Left lung (tissue), 10 donors: ENCODE results near the gene AKAP11. TPM values are rescaled to one million over a fixed set of nuclear protein-coding genes. Genes with fewer than 3 reads are reported as not detected.

ENCODE experiments used
- ATAC-seq: fragments of 200-7000 bp; cut with Tn5 transposase; one replicate; pipeline ENCODE4 v1.9.1; 2020; ENCODE audit warnings: moderate library complexity
- DNase-seq, 4 donors: peaks; one replicate each; pipeline ENCODE4 v3.0.0-alpha.2; 2013 to 2020
- H3K27ac ChIP-seq, 2 donors: fragments of 200-600 bp; sonication (generic) in 1 of 2; one replicate each; pipeline versions ENCODE4 v1.5.0 to v1.8.0; 2020 to 2021
- H3K27me3 ChIP-seq, 2 donors: fragments of 200-600 bp; sonication (generic) in 1 of 2; one replicate each; pipeline versions ENCODE4 v1.5.0 to v1.8.0; 2020 to 2021
- H3K36me3 ChIP-seq, 2 donors: fragments of 200-600 bp; sonication (generic) in 1 of 2; one replicate each; pipeline versions ENCODE4 v1.5.0 to v1.8.0; 2020 to 2021
- H3K4me1 ChIP-seq, 2 donors: fragments of 200-600 bp; one replicate each; pipeline ENCODE4 v1.8.0; 2021
- H3K4me3 ChIP-seq, 2 donors: fragments of 200-600 bp; sonication (generic) in 1 of 2; one replicate each; pipeline versions ENCODE4 v1.5.0 to v1.8.0; 2020 to 2021; ENCODE audit warnings: mild to moderate bottlenecking in 1 of 2
- H3K9me3 ChIP-seq, 2 donors: fragments of 200-600 bp; sonication (generic) in 1 of 2; one replicate each; pipeline versions ENCODE4 v1.5.0 to v1.8.0; 2020 to 2021
- CTCF ChIP-seq, 2 donors: fragments of 200-600 bp; sonication (generic) in 1 of 2; IDR thresholded peaks; one replicate each; pipeline versions ENCODE4 v1.5.0 to v1.8.0; 2021; ENCODE audit warnings: antibody characterized with exemption in 2 of 2
- intact Hi-C, 2 donors: fragments of 100-400 bp; cut with DNase I; formaldehyde crosslinking; loops; one replicate each; pipeline versions ENCODE4 v1.11.2 to v1.14.2; 2022
- polyA plus RNA-seq, 6 donors: library from polyadenylated mRNA; unstranded; fragments of 120-200 nt; gene quantifications; one replicate each; pipeline ENCODE4 v1.2.1, GENCODE V29; 2013; ENCODE audit not compliant: insufficient read length in 6 of 6
- total RNA-seq, 2 donors: library from RNA; stranded (reverse); fragmentation: NEBNext Ultra II Directional; extraction: Animal tissue kit (Norgen Biotek cat#: 25700); gene quantifications; one replicate each; pipeline ENCODE4 v1.2.1, GENCODE V29; 2021
- donor health status: DM: no; HTN: yes; CAD: no.
- donor health status: DM: no; HTN: no; CAD: no.

The AKAP11 gene
- total and polyA plus RNA-seq, 8 donors, result 30.3 to 47.1 (median 41.9) TPM

GRCh38 chr13:42328672-42329071, 56.7 kb downstream of the AKAP11 start:
- Histone ChIP-seq H3K27me3 (no peaks in the 10 kb centered on the region), H3K9me3 (no peaks in the 10 kb centered on the region), H3K4me3 (no peak overlapping the region), H3K27ac (no peak overlapping the region), H3K36me3 (no peaks in the 10 kb centered on the region), H3K4me1 (no peaks in the 10 kb centered on the region)
- TF ChIP-seq CTCF (IDR thresholded peaks at IDR 0.05), result no peak
- ATAC-seq (no peak), DNase-seq (no peak)
- intact Hi-C loops, result no loop called here

DNA sequence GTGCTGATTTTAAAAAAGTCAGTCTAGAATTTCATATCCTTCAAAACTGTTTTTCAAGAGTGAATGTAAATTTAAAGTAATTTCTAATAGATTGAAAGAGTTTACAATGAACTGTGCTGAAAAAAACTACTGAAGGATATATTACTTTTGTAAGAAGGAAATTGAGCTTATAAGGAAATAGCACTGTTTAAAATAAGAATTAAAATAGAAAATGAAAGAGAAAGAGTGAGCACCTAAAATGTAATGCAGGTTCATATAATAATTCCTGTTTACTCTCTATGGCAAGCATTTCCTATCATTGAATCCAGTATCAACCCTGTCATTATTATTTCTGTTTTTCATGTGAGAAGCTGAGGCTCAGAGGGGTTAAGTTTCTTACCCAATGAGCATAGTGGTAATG, 57.3 kb downstream of the AKAP11 start:
- no peak for ATAC-seq
- no peaks in the 10 kb centered on the region for H3K36me3 ChIP-seq

DNA sequence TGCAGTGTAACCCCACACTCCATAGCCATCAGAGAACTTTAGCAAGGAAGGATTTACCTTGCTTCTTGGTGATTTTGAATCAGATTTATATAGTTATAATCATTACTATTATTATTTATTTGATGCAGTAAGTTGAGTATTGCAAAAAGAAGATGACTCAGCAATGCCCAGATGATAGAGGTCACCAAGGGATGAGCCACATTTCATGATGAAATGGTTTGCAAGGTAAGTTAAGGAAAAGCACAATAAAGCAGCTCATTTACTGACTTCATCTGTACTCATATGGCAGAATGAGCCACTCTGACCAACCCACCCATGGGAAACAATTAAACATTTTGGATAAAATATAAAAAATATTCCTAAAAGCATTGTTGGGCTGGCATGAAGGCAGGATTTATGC, 59.1 kb downstream of the AKAP11 start:
- no peak for ATAC-seq
- intact Hi-C loops, result no loop called here

More for the DNA sequence above, 57.3 kb downstream of the AKAP11 start:
- H3K27ac ChIP-seq, result no peak overlapping the region
- TF ChIP-seq CTCF (IDR thresholded peaks at IDR 0.05), result no peak
- DNase-seq, result no peak
- H3K9me3 ChIP-seq, result no peaks in the 10 kb centered on the region
- intact Hi-C loops, result no loop called here
- H3K4me1 ChIP-seq, result no peaks in the 10 kb centered on the region
- no peaks in the 10 kb centered on the region for H3K27me3 ChIP-seq
- no peak overlapping the region for H3K4me3 ChIP-seq

GRCh38 chr13:42333613-42334328, 61.8 kb downstream of the AKAP11 start:
- peak in 1 of 2 donors; percentile 20 for TF ChIP-seq CTCF (IDR thresholded peaks at IDR 0.05)
- no peaks in the 10 kb centered on the region for H3K36me3 ChIP-seq
- no peaks in the 10 kb centered on the region for H3K4me1 ChIP-seq
- H3K27ac ChIP-seq, result no peak overlapping the region
- DNase-seq (peak in 2 of 4 donors; percentile 22 to 37), ATAC-seq (peak; percentile 62)
- no peaks in the 10 kb centered on the region for H3K9me3 ChIP-seq
- no peaks in the 10 kb centered on the region for H3K27me3 ChIP-seq
- intact Hi-C loops, result no loop called here
- no peak overlapping the region for H3K4me3 ChIP-seq

More for the DNA sequence above, 59.1 kb downstream of the AKAP11 start:
- TF ChIP-seq CTCF (IDR thresholded peaks at IDR 0.05), result no peak
- no peaks in the 10 kb centered on the region for H3K27me3 ChIP-seq
- no peaks in the 10 kb centered on the region for H3K9me3 ChIP-seq
- no peak for DNase-seq
- no peak overlapping the region for H3K4me3 ChIP-seq
- H3K27ac ChIP-seq, result no peak overlapping the region
- no peaks in the 10 kb centered on the region for H3K4me1 ChIP-seq
- no peaks in the 10 kb centered on the region for H3K36me3 ChIP-seq

- no peak overlapping the region for H3K4me3 ChIP-seq
- H3K36me3 ChIP-seq, result no peaks in the 10 kb centered on the region
- intact Hi-C loops, result no loop called here
- ATAC-seq (no peak), DNase-seq (no peak)
- TF ChIP-seq CTCF (IDR thresholded peaks at IDR 0.05), result no peak
- no peaks in the 10 kb centered on the region for H3K27me3 ChIP-seq
- no peaks in the 10 kb centered on the region for H3K9me3 ChIP-seq
- no peaks in the 10 kb centered on the region for H3K4me1 ChIP-seq
- no peak overlapping the region for H3K27ac ChIP-seq
These were observed 62.4 kb downstream of the AKAP11 start for GRCh38 chr13:42334329-42334706.
